ENCODE data around the gene KRT33A. TPM values are rescaled to one million over a fixed set of nuclear protein-coding genes. Genes with fewer than 3 reads are reported as not detected.

KRT33A gene
- total RNA-seq, 1 donor from 2014 or later, result not detected

DNA sequence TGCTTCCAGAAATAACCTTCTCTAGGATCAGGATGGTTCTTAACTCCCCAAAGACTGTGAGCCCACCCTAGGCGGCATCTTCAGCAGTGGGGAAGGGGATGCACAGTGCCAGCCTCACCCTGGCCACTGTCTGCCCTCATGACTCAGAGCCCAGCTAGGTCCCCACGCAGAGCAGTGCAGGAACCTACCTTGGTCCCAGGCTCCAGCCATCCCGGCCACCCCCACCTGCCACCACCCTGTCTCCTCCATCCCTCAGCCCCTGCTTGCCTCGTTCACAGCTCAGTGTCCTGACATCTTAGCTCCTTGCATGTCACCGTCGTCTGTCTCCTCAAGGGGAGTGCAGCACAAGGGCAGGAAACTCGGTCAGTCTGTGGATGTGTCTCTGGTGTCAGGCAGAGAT, 19.0 kb downstream of the KRT33A start:
- Mint-ChIP-seq H3K4me3 (no peak overlapping the region), H3K36me3 (no peaks in the 10 kb centered on the region)
- no peak for DNase-seq (ENCODE audit: low spot score in 2 of 2, unreplicated experiment in 2 of 2)

DNA sequence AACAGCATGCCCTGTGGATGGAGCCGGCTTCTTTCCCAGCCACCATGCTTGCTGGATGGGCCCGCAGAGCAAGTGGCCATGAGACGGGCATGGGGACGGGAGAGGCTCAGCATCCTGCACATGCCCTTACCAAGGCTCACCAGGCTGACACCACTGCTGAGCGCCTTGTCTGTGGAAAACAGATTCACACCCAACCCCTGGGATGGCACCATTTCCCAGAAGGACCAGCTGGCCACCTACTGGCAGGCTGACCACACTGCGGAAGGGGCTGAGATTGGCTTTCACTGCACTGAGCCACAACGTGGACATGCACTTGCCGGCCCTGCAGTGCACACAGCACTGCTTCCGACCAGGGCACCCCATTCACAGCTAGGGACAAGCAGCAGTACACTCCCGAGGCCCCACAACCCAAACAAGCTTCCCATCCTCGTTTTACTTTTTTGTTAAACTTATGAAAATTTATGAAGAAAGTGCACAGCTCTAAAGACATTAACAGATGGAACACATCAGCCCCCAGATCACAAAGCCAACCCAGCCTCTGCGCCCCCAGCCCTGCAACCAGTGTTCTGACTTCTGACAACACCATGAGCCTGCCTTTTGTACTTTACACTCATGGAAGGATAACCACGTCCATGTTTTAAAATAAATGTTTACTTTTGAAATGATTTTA, 21.2 kb downstream of the KRT33A start:
- DNase-seq (ENCODE audit: low spot score in 2 of 2, unreplicated experiment in 2 of 2), result peak in 1 of 2 experiments; percentile 60
- Mint-ChIP-seq H3K36me3 (no peaks in the 10 kb centered on the region), H3K4me1 (peaks cover 10% of the 10 kb centered on the region), H3K9me3 (no peaks in the 10 kb centered on the region), H3K27ac (no peak overlapping the region), H3K27me3 (ENCODE audit: low read depth) (no peaks in the 10 kb centered on the region), H3K4me3 (no peak overlapping the region)
- TF ChIP-seq, protein P1, sequence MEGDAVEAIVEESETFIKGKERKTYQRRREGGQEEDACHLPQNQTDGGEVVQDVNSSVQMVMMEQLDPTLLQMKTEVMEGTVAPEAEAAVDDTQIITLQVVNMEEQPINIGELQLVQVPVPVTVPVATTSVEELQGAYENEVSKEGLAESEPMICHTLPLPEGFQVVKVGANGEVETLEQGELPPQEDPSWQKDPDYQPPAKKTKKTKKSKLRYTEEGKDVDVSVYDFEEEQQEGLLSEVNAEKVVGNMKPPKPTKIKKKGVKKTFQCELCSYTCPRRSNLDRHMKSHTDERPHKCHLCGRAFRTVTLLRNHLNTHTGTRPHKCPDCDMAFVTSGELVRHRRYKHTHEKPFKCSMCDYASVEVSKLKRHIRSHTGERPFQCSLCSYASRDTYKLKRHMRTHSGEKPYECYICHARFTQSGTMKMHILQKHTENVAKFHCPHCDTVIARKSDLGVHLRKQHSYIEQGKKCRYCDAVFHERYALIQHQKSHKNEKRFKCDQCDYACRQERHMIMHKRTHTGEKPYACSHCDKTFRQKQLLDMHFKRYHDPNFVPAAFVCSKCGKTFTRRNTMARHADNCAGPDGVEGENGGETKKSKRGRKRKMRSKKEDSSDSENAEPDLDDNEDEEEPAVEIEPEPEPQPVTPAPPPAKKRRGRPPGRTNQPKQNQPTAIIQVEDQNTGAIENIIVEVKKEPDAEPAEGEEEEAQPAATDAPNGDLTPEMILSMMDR (IDR thresholded peaks at IDR 0.05; ENCODE audit: unreplicated experiment), result peak; percentile 77

More for the DNA sequence above, 19.0 kb downstream of the KRT33A start:
- H3K9me3 Mint-ChIP-seq, result no peaks in the 10 kb centered on the region
- no peak overlapping the region for H3K27ac Mint-ChIP-seq
- TF ChIP-seq, protein P1 (IDR thresholded peaks at IDR 0.05; ENCODE audit: unreplicated experiment), result no peak
- H3K27me3 Mint-ChIP-seq (ENCODE audit: low read depth), result no peaks in the 10 kb centered on the region
- H3K4me1 Mint-ChIP-seq, result peaks cover 10% of the 10 kb centered on the region

DNA sequence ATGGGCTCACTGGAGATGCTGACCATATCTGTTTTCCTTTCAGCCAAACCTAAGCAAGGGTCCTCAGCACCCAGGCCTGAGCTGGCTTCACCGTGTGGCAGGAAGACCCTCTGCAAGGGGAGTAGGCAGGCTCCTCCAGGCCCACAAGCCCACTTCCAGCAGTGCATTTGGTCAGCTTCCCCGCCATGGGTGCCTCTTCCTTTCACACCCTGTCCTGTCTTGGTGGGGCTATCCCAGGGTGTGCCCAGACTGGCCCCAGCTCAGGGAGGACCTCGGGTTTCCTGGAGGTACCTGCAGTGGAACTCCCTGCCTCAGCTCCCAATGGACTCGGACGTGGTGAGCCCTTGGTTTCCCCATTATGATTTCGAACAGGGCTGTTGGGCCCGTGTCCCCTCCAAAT, 22.4 kb downstream of the KRT33A start:
- H3K4me3 Mint-ChIP-seq, result no peak overlapping the region

DNA sequence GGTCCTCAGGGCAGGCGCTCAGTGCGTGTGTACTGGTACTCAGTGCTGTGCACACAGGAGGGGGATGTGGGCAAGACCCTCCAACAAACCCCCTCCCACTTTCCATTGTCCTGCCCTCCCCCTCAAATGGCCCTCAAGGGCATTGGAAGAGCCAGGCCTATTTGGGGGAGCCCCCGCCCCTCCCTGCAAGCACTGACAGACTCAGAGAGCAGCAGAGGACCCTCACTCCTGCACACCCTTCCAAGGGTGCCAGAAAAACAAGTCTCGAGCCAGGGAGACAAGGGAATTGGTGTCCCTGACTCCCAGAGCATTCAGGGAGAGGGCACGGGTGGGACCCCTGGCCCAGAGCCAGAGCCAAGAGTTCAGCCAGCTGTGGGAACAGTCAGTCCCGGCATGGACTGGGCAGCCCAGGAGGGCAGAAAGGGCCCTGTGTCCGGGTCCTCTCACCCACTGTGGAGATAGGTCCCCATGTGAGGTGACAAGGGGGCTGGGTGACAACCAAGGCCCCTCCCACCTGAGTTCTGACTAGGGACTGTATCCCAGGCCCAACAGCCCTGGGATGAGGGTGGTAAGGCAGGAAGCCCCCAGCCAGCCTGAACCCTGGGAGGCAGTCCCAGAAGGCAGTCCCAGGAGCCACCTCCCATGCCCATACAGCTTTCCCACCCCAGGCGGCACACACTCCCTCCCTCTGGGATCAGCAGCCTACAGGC, 23.1 kb downstream of the KRT33A start:
- Mint-ChIP-seq H3K36me3 (no peaks in the 10 kb centered on the region), H3K4me1 (peaks cover 14% of the 10 kb centered on the region), H3K27me3 (ENCODE audit: low read depth) (no peaks in the 10 kb centered on the region), H3K27ac (no peak overlapping the region), H3K9me3 (no peaks in the 10 kb centered on the region), H3K4me3 (no peak overlapping the region)
- TF ChIP-seq, protein P1 (IDR thresholded peaks at IDR 0.05; ENCODE audit: unreplicated experiment), result no peak
- no peak for DNase-seq (ENCODE audit: low spot score in 2 of 2, unreplicated experiment in 2 of 2)

More for the DNA sequence above, 22.4 kb downstream of the KRT33A start:
- TF ChIP-seq, protein P1 (IDR thresholded peaks at IDR 0.05; ENCODE audit: unreplicated experiment), result no peak
- H3K36me3 Mint-ChIP-seq, result no peaks in the 10 kb centered on the region
- peaks cover 11% of the 10 kb centered on the region for H3K4me1 Mint-ChIP-seq
- no peak overlapping the region for H3K27ac Mint-ChIP-seq
- DNase-seq (ENCODE audit: low spot score in 2 of 2, unreplicated experiment in 2 of 2), result no peak
- no peaks in the 10 kb centered on the region for H3K27me3 Mint-ChIP-seq (ENCODE audit: low read depth)
- H3K9me3 Mint-ChIP-seq, result no peaks in the 10 kb centered on the region

DNA sequence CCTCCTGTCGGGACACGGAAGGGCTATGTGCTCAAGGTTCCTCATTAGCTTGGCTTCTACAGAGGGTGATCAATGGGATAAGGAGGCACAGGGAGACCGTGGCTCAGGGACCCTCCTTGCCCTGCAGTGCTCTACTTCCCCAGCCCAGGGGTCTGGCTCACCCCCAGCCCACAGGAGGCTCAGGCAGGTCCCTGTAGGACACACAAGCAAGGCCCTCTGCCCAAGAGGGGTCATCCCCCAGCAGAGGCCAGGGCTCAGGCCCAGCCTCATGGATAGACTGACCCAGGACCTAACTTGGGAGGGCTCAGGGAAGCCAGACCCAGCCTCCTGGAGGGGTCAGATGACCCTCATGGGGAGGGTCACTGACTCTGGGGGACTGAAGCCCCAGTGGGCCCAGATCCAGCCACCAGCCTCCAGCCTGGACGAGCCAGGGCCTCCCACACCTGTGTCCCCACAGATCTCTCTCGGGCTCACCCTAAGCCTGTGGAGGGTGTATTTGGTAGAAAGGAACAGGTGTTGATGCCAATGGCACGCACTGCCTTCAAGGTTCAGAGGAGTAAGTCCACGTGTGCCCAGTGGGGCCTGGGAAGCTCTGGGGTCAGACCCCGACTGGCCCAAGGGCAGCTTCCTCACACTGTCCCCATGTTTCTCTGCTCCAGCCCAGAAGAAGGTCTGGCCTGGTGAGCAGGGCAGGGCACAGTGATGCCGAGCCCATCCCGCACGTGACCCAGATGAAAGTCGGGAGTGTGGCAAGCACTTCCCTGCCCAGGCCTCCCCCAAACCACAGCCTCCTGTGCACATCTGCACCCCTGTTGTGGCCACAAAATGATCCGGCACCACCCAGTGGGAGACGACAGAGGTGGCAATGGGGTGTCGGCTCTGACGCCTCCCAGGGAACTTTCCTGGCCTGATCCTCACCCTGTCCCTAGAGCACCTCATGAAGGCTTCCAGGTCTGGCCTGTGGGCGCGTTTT, 24.2 kb downstream of the KRT33A start:
- Mint-ChIP-seq H3K36me3 (no peaks in the 10 kb centered on the region), H3K27ac (no peak overlapping the region), H3K4me3 (no peak overlapping the region), H3K9me3 (no peaks in the 10 kb centered on the region), H3K4me1 (peaks cover 16% of the 10 kb centered on the region), H3K27me3 (ENCODE audit: low read depth) (no peaks in the 10 kb centered on the region)
- no peak for DNase-seq (ENCODE audit: low spot score in 2 of 2, unreplicated experiment in 2 of 2)
- TF ChIP-seq, protein P1 (IDR thresholded peaks at IDR 0.05; ENCODE audit: unreplicated experiment), result no peak

Data from mesothelial cell of epicardium (in vitro differentiated cells).